NCI-H187 (cell line): ENCODE results near the gene TDRD7.
"Not testable (repeated sequence)": the region's sequence is repeated elsewhere in the genome, so short reads cannot be mapped to it uniquely, and the experiment has no call there.

Experiments
- DNase-seq, 2 experiments: peaks; one replicate each; lab custom pipeline; 2025; lab: John Stamatoyannopoulos, UW

TDRD7 gene

GRCh38 chr9:97427885-97428284 lies 16.0 kb downstream of the TDRD7 start:
- no peak for DNase-seq

DNA sequence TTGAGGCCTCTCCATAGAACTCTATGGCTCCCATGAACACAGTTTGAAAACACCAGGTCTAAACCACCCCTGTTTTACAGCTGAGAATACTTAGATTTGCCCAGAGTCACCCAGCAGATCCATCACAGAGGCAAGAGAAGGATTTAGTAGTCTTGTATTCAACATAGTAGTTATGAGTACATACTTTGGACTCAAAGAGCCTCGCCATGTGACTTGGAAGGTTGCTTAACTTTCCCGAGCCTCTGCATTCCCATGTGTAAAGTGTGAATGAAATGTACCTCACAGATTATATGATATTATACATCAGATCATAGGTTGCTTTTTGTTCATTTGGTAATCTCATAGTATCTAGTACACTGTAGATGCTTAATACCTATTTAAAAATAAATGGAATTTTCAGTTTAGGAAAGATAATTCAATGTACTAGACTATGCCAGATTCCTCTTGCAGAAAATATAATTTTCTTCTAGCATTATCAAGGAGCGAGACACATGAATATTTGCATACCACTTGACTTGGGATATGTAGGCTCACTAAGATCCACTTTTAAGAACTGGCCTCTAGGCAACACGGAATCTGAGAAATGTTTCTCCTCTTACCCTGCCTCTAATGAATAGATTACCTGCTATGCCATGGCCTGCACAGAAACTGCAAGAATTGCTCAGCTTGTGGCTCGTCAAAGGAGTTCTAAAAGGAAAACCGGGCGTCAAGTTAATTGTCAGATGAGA lies 18.6 kb downstream of the TDRD7 start:
- no peak for DNase-seq

- no peak for DNase-seq
Measured at GRCh38 chr9:97431044-97431441, 19.1 kb downstream of the TDRD7 start.

- DNase-seq: no peak
Measured at GRCh38 chr9:97431549-97432143, 19.8 kb downstream of the TDRD7 start.

- DNase-seq: no peak
Measured at GRCh38 chr9:97437051-97437600, 25.2 kb downstream of the TDRD7 start.

GRCh38 chr9:97438257-97438656 lies 26.4 kb downstream of the TDRD7 start:
- no peak for DNase-seq

- DNase-seq: no peak
Measured at GRCh38 chr9:97438666-97439065, 26.8 kb downstream of the TDRD7 start.

DNA sequence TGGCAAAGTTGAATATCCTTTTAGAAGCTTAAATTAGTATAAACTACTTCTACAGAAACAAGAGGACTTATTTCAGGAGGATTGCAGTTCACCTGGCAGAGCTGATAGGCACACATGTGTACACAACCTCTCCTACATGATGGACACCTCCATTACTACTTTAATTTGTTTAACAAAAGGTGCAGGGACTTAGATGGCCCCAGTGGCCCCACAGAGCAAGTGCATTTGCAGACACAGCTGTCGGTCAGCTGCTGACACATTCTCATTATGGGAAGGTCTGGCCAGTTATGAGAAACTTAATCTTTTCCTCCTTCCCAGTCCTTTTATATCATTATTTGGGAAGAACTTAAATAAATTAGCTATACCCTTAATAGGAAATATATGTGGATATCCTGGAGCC lies 28.3 kb downstream of the TDRD7 start:
- no peak for DNase-seq

GRCh38 chr9:97441729-97442128 lies 29.8 kb downstream of the TDRD7 start:
- DNase-seq: no peak

GRCh38 chr9:97445119-97445701 lies 33.3 kb downstream of the TDRD7 start:
- DNase-seq: no peak

GRCh38 chr9:97447001-97447400 lies 35.1 kb downstream of the TDRD7 start:
- DNase-seq: no peak

DNA sequence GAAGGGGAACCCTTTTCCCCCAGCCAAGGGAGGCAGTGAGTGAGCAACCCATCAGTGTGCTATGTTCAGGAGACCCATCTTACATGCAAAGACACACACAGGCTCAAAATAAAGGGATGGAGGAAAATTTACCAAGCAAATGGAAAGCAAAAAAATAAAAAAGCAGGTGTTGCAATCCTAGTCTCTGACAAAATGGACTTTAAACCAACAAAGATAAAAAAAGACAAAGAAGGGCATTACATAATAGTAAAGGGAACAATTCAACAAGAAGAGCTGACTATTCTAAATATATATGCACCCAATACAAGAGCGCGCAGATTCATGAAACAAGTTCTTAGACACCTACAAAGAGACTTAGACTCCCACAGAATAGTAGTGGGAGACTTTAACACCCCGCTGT lies 41.7 kb downstream of the TDRD7 start:
- DNase-seq: not testable (repeated sequence)

GRCh38 chr9:97456841-97457240 lies 44.9 kb downstream of the TDRD7 start:
- DNase-seq: not testable (repeated sequence)

DNA sequence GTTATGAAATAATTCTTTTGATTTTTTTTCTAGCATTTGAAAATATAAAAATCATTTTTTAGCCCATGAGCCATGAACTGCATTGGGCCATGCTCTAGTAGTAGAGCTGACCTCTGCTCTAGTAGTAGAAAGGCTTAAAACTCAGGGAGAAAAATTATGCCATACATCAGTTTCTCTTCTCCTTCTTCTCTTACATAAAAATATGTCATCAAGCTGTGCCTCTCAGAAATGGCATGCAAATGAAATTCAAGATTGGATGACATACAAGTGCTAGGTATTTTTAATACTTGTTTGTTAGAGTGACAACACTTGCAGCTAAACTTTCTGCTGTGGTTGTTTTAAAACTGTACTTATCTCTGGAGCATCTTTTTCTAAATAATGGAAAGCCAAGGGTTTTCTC lies 47.4 kb downstream of the TDRD7 start:
- DNase-seq: no peak

GRCh38 chr9:97462159-97462558 lies 50.3 kb downstream of the TDRD7 start:
- DNase-seq: no peak

DNA sequence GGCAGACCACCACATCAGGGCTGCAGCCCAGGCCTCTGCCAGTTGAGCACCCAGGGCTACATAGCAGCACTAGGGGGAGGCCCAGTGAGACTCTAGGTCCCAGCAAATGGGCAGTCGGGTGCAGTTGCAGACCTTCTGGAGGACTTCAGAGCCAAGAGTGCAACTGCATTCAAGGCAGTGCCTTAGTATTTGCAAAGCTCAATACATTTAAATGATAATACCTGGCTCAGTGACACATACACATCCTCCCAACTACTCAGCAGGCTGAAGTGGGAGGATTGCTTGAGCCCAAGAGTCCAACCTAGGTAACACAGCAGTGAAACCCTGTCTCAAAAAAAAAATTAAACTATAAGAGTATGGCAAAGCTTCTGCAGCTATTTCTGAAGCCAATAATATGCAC lies 51.0 kb downstream of the TDRD7 start:
- DNase-seq: no peak

GRCh38 chr9:97468658-97469448 lies 57.0 kb downstream of the TDRD7 start:
- peak in 1 of 2 experiments; percentile 19 for DNase-seq

- no peak for DNase-seq
Measured at GRCh38 chr9:97470076-97470475, 58.2 kb downstream of the TDRD7 start.

DNA sequence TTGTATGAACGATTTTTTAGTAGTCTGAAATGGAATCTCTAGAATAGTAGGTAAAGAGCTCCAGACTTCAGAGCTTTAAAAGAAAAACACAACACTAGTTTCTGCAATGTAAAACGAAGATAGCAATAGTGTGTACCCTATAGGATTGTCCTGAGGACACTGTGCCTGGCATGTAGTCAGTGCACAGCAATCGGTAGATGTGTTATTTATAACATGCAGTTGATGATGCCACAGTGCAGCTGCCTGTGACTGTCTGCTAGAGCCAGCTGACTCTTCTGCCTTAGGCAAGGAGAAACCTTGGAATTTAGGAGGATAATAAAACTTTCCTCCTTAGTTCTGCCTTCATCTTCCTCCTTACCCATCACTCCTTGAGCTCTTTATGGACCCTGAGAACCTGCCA lies 61.8 kb downstream of the TDRD7 start:
- no peak for DNase-seq

GRCh38 chr9:97474372-97474925 lies 62.6 kb downstream of the TDRD7 start:
- no peak for DNase-seq

DNA sequence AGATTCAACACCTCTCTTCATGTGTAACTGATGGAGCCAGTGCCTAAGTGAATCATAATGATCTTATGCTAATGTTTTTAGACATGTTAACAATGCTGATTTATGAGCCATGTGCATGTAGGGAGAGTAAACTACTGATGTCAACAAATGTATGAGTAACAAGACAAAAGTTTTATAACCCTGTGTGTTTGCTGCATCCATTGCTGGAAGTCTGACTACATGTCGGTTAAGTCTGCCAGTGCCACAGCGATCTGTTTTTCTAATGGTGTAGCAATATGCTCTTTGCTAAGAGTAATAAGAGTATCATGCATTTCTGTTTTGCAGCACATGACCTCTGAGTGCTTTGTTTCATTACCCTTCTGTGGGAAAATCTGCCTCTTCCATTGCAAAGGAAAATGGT lies 63.2 kb downstream of the TDRD7 start:
- no peak for DNase-seq
